Mucosa of descending colon (tissue), 3 donors: ENCODE data around the gene C3AR1. TPM values are rescaled to one million over a fixed set of nuclear protein-coding genes. Genes with fewer than 3 reads are reported as not detected.
"Not testable (repeated sequence)": the region's sequence is repeated elsewhere in the genome, so short reads cannot be mapped to it uniquely, and the experiment has no call there.

Experiments
- ATAC-seq: fragments of 200-7000 bp; cut with Tn5 transposase; one replicate; pipeline ENCODE4 v1.9.1; 2020; ENCODE audit warnings: mild to moderate bottlenecking, moderate library complexity
- DNase-seq, 3 donors: peaks; one replicate each; pipeline ENCODE4 v3.0.0-alpha.2; 2020
- H3K36me3 ChIP-seq: fragments of 200-600 bp; one replicate; pipeline ENCODE4 v1.8.0; 2021; ENCODE audit warnings: low read depth, mild to moderate bottlenecking
- H3K4me1 ChIP-seq: fragments of 200-600 bp; one replicate; pipeline ENCODE4 v1.8.0; 2021; ENCODE audit warnings: low read depth, mild to moderate bottlenecking
- H3K4me3 ChIP-seq: fragments of 200-600 bp; one replicate; pipeline ENCODE4 v1.8.0; 2021; ENCODE audit warnings: mild to moderate bottlenecking
- H3K9me3 ChIP-seq: fragments of 200-600 bp; one replicate; pipeline ENCODE4 v1.8.0; 2021; ENCODE audit warnings: mild to moderate bottlenecking
- CTCF ChIP-seq: fragments of 200-600 bp; IDR thresholded peaks from one replicate; pipeline ENCODE4 v1.8.0; 2022; ENCODE audit warnings: antibody characterized with exemption, mild to moderate bottlenecking
- intact Hi-C, 2 donors: fragments of 100-400 bp; cut with DNase I in 1 of 2; cut with micrococcal nuclease in 1 of 2; formaldehyde crosslinking; loops; one replicate each; pipeline versions ENCODE4 v1.11.0 to v1.11.1; 2022; cut with DNase I, micrococcal nuclease
- total RNA-seq, 3 donors: library from RNA; stranded (reverse); fragmentation: NEBNext Ultra II Directional in 2 of 3; extraction: Animal tissue kit (Norgen Biotek cat#: 25700) in 2 of 3; gene quantifications; one replicate each; pipeline versions ENCODE4 v1.2.1 to v1.2.4, GENCODE V29; 2021 to 2023
- donor health status: DM: no; HTN: no; CAD: no; lungs with moderate emphysema.
- donor health status: DM: no; HTN: no; CAD: no.
- donor health status: DM: no; HTN: yes; CAD: no.

Gene C3AR1
- total RNA-seq, 3 donors from 2014 or later: 2.8 to 15.5 (median 12.5) TPM

- no peaks in the 10 kb centered on the region for H3K36me3 ChIP-seq
- intact Hi-C loops: no loop called here
- DNase-seq: no peak
- H3K9me3 ChIP-seq: no peaks in the 10 kb centered on the region
- peaks cover 36% of the 10 kb centered on the region for H3K4me1 ChIP-seq
- no peak for ATAC-seq
- H3K4me3 ChIP-seq: no peak overlapping the region
- TF ChIP-seq CTCF: no peak
These were observed 30.6 kb downstream of the C3AR1 start for GRCh38 chr12:8035440-8036010.

- H3K9me3 ChIP-seq: no peaks in the 10 kb centered on the region
- H3K36me3 ChIP-seq: no peaks in the 10 kb centered on the region
- DNase-seq (no peak), ATAC-seq (no peak)
- intact Hi-C loops: no loop called here
- H3K4me1 ChIP-seq: peaks cover 36% of the 10 kb centered on the region
- no peak overlapping the region for H3K4me3 ChIP-seq
- no peak for TF ChIP-seq CTCF
These were observed 31.4 kb downstream of the C3AR1 start for GRCh38 chr12:8034802-8035201.

GRCh38 chr12:8033153-8034044 lies 32.8 kb downstream of the C3AR1 start:
- intact Hi-C loops: no loop called here
- no peaks in the 10 kb centered on the region for H3K9me3 ChIP-seq
- peak overlapping the region; percentile 56 for H3K4me3 ChIP-seq
- ATAC-seq (peak; percentile 33), DNase-seq (peak in 2 of 3 donors; percentile 60 to 63)
- TF ChIP-seq CTCF: no peak
- H3K4me1 ChIP-seq: peaks cover 31% of the 10 kb centered on the region
- no peaks in the 10 kb centered on the region for H3K36me3 ChIP-seq

GRCh38 chr12:8032242-8033152 lies 33.7 kb downstream of the C3AR1 start, which contains the start of gene FOXJ2:
TSS of gene FOXJ2 (plus strand) at chr12:8032716. CDS start at chr12:8039833, 7,117 bp downstream.
- intact Hi-C loops: no loop called here
- no peak for TF ChIP-seq CTCF
- DNase-seq: peak; percentile 79 to 92 (median 87)
- no peaks in the 10 kb centered on the region for H3K9me3 ChIP-seq
- ATAC-seq: peak; percentile 97
- H3K4me3 ChIP-seq: peak within 1 kb of the TSS; percentile 56
- H3K36me3 ChIP-seq: no peaks in the 10 kb centered on the region
- peaks cover 23% of the 10 kb centered on the region for H3K4me1 ChIP-seq

GRCh38 chr12:8031872-8032241 lies 34.3 kb downstream of the C3AR1 start:
- TF ChIP-seq CTCF: no peak
- no peak for DNase-seq
- H3K4me3 ChIP-seq: no peak overlapping the region
- no peaks in the 10 kb centered on the region for H3K9me3 ChIP-seq
- H3K36me3 ChIP-seq: no peaks in the 10 kb centered on the region
- H3K4me1 ChIP-seq: peaks cover 23% of the 10 kb centered on the region
- no peak for ATAC-seq
- intact Hi-C loops: no loop called here

GRCh38 chr12:8031017-8031416 lies 35.1 kb downstream of the C3AR1 start:
- intact Hi-C loops, H3K4me3 ChIP-seq, H3K36me3 ChIP-seq, ATAC-seq, H3K9me3 ChIP-seq, DNase-seq: not testable (repeated sequence)
- H3K4me1 ChIP-seq: peaks cover 23% of the 10 kb centered on the region
